Astrocyte of the cerebellum (primary cell): ENCODE results near the gene NEMF.

Experiments
- DNase-seq: peaks from one replicate; pipeline ENCODE4 v3.0.0-alpha.2; 2011; ENCODE audit warnings: low read depth
- H3K4me3 ChIP-seq: 2 replicates; pipeline ENCODE4 v1.5.1; 2011; ENCODE audit warnings: mild to moderate bottlenecking, low read depth, low read length, moderate library complexity
- in situ Hi-C: cut with HindIII; loops from 2 replicates; pipeline ENCODE4 v1.10.0; 2017; ENCODE audit warnings: low sequenced_read_pairs
- TF ChIP-seq, protein P1 (sequence below): IDR thresholded peaks from 2 replicates; pipeline ENCODE4 v1.5.1; 2012; ENCODE audit warnings: low read length, low read depth, moderate library complexity, mild to moderate bottlenecking; ENCODE audit errors: missing control alignments

Gene NEMF

DNA sequence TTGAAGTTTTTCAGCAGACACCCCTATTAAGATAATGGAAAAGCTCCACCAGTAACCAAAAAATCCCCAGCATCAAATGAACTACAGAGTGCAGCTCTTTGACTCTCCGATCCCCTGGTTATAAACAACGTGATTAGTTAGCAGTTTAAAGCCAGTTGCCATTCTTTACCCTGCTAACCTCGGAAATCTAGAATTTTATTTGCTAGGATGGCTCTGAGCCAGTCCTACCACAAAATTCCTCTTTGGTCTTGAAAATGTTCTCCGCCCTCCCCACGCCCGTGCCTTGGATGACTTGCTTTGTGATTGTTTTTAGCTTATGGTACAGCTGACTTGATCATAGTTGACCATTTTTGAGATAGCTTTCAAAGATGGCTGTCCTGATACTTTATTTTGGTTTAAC lies 83.4 kb downstream of the NEMF start:
- in situ Hi-C loops, result no loop called here
- TF ChIP-seq, protein P1, sequence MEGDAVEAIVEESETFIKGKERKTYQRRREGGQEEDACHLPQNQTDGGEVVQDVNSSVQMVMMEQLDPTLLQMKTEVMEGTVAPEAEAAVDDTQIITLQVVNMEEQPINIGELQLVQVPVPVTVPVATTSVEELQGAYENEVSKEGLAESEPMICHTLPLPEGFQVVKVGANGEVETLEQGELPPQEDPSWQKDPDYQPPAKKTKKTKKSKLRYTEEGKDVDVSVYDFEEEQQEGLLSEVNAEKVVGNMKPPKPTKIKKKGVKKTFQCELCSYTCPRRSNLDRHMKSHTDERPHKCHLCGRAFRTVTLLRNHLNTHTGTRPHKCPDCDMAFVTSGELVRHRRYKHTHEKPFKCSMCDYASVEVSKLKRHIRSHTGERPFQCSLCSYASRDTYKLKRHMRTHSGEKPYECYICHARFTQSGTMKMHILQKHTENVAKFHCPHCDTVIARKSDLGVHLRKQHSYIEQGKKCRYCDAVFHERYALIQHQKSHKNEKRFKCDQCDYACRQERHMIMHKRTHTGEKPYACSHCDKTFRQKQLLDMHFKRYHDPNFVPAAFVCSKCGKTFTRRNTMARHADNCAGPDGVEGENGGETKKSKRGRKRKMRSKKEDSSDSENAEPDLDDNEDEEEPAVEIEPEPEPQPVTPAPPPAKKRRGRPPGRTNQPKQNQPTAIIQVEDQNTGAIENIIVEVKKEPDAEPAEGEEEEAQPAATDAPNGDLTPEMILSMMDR, result no peak
- H3K4me3 ChIP-seq, result peak overlapping the region; percentile 95
- no peak for DNase-seq

DNA sequence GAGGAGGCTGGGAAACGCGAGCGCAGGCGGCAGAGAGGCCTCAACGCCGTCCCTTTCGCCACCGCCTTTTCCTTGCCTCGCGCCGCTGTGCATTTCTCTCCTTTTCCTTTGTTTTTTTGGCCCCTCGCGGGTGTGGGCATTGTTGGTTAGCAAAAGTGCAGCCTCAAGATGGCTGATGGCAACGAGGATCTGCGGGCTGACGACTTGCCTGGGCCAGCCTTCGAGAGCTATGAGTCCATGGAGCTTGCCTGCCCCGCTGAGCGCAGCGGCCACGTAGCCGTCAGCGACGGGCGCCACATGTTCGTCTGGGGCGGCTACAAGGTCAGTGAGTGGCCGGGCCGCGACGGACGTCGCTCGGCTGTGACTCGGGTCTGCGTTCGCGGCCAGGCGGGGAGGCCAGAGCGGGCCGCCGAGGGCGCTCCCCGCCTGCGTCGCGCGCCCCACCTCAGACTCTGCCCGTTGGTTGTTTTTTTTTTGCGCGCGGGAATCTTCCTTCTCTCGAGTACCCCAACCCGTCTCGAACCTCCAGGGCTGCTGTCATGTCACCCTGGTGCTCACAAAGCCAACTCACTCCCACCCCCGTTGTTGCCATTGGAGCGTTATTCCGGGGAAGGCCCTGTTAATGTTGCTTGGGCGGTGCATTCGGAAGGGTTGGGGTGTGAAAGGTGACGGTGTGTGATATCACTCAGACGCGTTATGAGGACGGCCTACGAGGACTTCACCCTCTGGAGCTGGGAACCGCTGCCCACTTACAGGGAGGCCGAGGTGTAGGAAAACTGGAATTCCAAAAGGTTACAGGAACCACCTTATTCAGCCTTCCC lies 84.1 kb downstream of the NEMF start:
- no peak for DNase-seq
- in situ Hi-C loops, result no loop called here
- TF ChIP-seq, protein P1, result no peak
- H3K4me3 ChIP-seq, result peak overlapping the region; percentile 95

DNA sequence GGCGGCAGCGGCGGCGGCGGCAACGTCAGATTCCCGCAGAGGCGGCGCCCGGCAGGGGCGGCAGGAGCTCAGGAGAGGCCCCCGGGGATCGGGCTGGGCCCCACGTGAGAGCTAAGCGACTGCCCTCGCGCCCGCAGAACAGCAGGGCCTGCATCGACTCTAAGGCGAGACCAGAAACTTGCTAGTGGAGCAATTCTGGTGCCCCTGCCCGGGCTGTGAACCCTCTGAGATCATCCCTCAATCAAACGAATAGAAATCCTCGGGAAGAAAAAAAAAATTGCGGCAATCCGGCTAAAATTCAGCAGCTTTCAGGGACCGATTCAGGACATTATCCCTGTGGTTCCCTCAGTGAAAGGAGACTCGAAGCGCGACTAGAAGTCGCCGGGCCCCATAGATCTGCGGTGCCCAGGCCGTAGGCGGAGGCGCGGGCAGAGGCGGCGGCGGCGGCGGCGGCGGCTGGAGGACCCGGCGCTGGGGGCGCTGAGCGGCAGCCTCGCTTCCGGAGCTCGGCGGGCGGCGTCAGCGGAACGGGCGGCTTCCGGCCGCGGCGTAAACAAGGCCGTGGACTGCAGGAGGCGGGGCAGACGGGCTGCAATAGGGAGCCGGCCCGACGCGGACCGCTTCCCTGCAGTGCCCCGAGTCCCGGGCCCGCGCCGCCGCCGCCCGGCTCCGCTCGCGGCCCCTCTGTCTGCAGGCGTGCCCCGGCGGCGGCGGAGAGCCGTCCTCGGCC lies 84.9 kb downstream of the NEMF start, which contains the start of gene KLHDC2:
Gene KLHDC2, plus strand, starts transcription at position 583 of the 730 bp plus-strand sequence. CDS start 316 bp downstream, outside the sequence.
- DNase-seq, result peak; percentile 62
- in situ Hi-C loops, result no loop called here
- TF ChIP-seq, protein P1, result no peak
- H3K4me3 ChIP-seq, result peak within 1 kb of the TSS; percentile 95

DNA sequence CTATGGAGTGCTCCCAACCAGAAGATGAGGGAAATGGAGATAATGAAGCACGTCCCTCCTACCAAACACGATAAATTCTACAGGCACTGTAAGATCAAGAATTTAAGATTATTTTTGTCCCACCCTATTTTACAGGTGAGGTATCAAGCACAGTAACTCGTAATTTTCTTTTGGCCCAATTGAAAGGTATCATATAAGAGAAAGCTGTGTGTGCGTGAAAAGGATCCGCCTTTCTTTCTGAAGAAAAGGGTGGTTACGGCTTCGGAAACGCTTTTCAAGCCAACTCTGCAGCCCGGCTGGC lies 85.4 kb downstream of the NEMF start:
- in situ Hi-C loops, result no loop called here
- peak overlapping the region; percentile 95 for H3K4me3 ChIP-seq
- DNase-seq, result no peak
- TF ChIP-seq, protein P1, result no peak

DNA sequence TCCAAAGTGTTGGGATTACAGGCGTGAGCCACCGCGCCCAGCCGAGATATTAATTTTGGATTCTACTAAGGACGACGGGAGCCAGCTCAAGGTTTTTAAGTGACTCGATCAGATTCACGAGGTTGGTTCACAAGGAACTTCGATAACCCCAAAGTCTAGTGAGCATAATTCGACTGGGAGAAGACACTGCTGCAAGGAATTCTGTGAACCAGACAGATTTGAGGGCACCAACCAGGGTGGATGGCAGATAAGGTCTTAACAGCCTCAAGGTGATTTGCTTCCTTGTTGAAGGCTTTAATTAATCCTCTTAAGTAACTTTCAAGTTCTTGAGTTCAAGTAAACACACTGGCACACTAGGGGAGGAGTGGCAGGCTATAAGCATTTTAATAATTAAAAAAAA lies 85.7 kb downstream of the NEMF start:
- peak overlapping the region; percentile 95 for H3K4me3 ChIP-seq
- TF ChIP-seq, protein P1, result no peak
- in situ Hi-C loops, result no loop called here
- DNase-seq, result no peak

DNA sequence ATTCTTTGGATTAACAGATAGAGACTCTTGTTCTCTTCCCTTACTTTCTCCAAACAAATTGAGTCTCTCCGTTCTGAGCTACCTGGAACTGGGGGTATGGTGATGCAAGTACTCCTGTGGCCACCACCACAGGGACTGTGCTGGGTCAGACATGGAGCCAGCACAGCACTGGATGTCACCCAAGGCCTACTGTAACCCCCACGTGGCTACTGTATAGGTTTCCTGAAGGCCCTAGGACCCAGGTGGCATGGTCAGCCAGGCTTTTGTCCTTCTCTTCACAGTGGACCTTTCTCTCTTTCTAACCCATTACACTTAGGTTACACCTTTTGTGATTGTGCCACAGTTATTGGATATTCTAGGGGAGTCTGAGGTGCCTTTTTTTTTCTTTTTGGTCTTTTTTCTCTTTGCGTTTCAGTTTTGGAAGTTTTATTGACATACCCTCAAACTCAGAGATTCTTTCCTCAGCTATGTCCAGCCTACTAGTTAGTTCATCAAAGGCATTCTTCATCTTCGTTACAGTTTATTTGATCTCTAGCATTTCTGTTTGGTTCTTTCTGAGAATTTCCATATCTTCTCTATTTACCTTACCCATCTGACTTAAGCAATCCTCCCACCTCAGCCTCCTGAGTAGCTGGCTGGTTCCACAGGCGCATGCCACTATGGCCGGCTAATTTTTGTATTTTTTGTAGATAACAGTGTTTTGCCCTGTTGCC lies 90.6 kb downstream of the NEMF start:
- in situ Hi-C loops, result no loop called here
- TF ChIP-seq, protein P1, result no peak
- DNase-seq, result no peak
- H3K4me3 ChIP-seq, result no peak overlapping the region
